ENCODE measurements around the gene SAPCD2. TPM values are rescaled to one million over a fixed set of nuclear protein-coding genes. Genes with fewer than 3 reads are reported as not detected.
"Not testable (repeated sequence)": the region's sequence is repeated elsewhere in the genome, so short reads cannot be mapped to it uniquely, and the experiment has no call there.

SAPCD2 gene
- 29.8 and 30.0 TPM in 2 replicates for total RNA-seq (2021)
- long read RNA-seq, partial matches to known transcripts = 7 of 30 reads
- long read RNA-seq, other reads (novel, unspliced or antisense) = 22 of 30 reads

- Histone ChIP-seq H2BK5ac (ENCODE audit: insufficient read length, low read length) (no peak within 1 kb of the TSS), H2BK15ac (ENCODE audit: low read depth, low read length) (no peak within 1 kb of the TSS), H2AFZ (ENCODE audit: low read length) (no peak within 1 kb of the TSS), H3K79me2 (ENCODE audit: insufficient read depth, low read length) (no peaks in the 10 kb centered on the region), H3K27me3 (ENCODE audit: insufficient read depth, low read length) (no peaks in the 10 kb centered on the region), H3K14ac (ENCODE audit: insufficient read depth, low read length) (peak within 1 kb of the TSS; percentile 64), H2BK120ac (ENCODE audit: low read depth, low read length, poor library complexity, severe bottlenecking) (no peak within 1 kb of the TSS), H3K18ac (ENCODE audit: insufficient read length, low read depth, low read length) (peak within 1 kb of the TSS; percentile 32), H3K56ac (ENCODE audit: insufficient read length, low read depth, low read length) (no peak within 1 kb of the TSS), H2AK5ac (ENCODE audit: insufficient read length, low read length) (no peak within 1 kb of the TSS), H3K9me3 (ENCODE audit: control insufficient read depth, low read depth, low read length) (no peaks in the 10 kb centered on the region), H2BK20ac (ENCODE audit: low read depth, low read length, poor library complexity, severe bottlenecking) (no peak within 1 kb of the TSS), H4K20me1 (ENCODE audit: control insufficient read depth, insufficient read depth, insufficient read length) (peaks cover 4% of the 10 kb centered on the region), H4K91ac (ENCODE audit: insufficient read length, low read depth, low read length) (no peak within 1 kb of the TSS), H3K27ac (ENCODE audit: insufficient read length, low read depth, low read length) (no peak within 1 kb of the TSS), H3K4me2 (ENCODE audit: insufficient read depth, insufficient read length, low read length) (peak within 1 kb of the TSS; percentile 35), H3K9ac (ENCODE audit: extremely low read depth, insufficient read length, low read length) (peak within 1 kb of the TSS; percentile 16), H3K4ac (ENCODE audit: low read depth, low read length) (no peak within 1 kb of the TSS; the same call in 1 of the 2 replicates), H3T11ph (ENCODE audit: low read length) (no peak within 1 kb of the TSS), H3K23ac (ENCODE audit: insufficient read length, low read depth, low read length) (no peak within 1 kb of the TSS), H3K23me2 (ENCODE audit: insufficient read length, low read depth, low read length, poor library complexity, severe bottlenecking) (no peaks in the 10 kb centered on the region), H2BK12ac (ENCODE audit: insufficient read length, low read depth, low read length) (peak within 1 kb of the TSS; percentile 25), H4K5ac (ENCODE audit: insufficient read length, low read depth, low read length) (no peak within 1 kb of the TSS), H3K4me1 (ENCODE audit: insufficient read depth, low read length) (peaks cover 7% of the 10 kb centered on the region; the same call in 1 of the 2 replicates), H3K79me1 (ENCODE audit: insufficient read depth, low read depth, low read length, poor library complexity, severe bottlenecking) (no peaks in the 10 kb centered on the region), H4K8ac (replicated peaks; ENCODE audit: insufficient read length, low read depth, low read length) (no peak within 1 kb of the TSS)
- H3K9me3 Mint-ChIP-seq = no peaks in the 10 kb centered on the region; a peak in 1 of 5 replicates
- H3K36me3 Mint-ChIP-seq (ENCODE audit: insufficient read depth in 1 of 3, low read depth in 3 of 3) = peaks cover 0 to 4% (median 3%) of the 10 kb centered on the region in 3 experiments; a peak in 4 of 7 replicates
- peaks cover 5% of the 10 kb centered on the region for H3K27me3 Mint-ChIP-seq (ENCODE audit: low read depth)
- H3K27ac Mint-ChIP-seq = peak within 1 kb of the TSS in 2 of 3 experiments; percentile 8 to 75; a peak in 1 of 7 replicates
- peak; percentile 94 for DNase-seq
- H3K4me3 Mint-ChIP-seq = peak within 1 kb of the TSS; percentile 58 to 75
- no CpG with 5 or more reads among the region's 74 CpGs for WGBS (ENCODE audit: extremely low coverage, insufficient read length, low lambda C conversion rate)
- TF ChIP-seq CTCF (conservative IDR thresholded peaks at IDR 0.05) = no peak
- peaks cover 22 to 31% of the 10 kb centered on the region in 2 experiments for H3K4me1 Mint-ChIP-seq
Measured at GRCh38 chr9:137070201-137070905, at the start of gene SAPCD2. Gene SAPCD2, minus strand, starts transcription at chr9:137070557. Its CDS starts 97 bp downstream, at chr9:137070460.

- H3K23me2 ChIP-seq (ENCODE audit: insufficient read length, low read depth, low read length, poor library complexity, severe bottlenecking); H4K8ac ChIP-seq (replicated peaks; ENCODE audit: insufficient read length, low read depth, low read length); H4K5ac ChIP-seq (ENCODE audit: insufficient read length, low read depth, low read length); H3K9me3 ChIP-seq (ENCODE audit: control insufficient read depth, low read depth, low read length); H3K36me3 Mint-ChIP-seq (ENCODE audit: insufficient read depth in 1 of 3, low read depth in 3 of 3); H3K4me2 ChIP-seq (ENCODE audit: insufficient read depth, insufficient read length, low read length); H2AK5ac ChIP-seq (ENCODE audit: insufficient read length, low read length); H2BK5ac ChIP-seq (ENCODE audit: insufficient read length, low read length); H3K79me2 ChIP-seq (ENCODE audit: insufficient read depth, low read length); H2BK20ac ChIP-seq (ENCODE audit: low read depth, low read length, poor library complexity, severe bottlenecking); H2AFZ ChIP-seq (ENCODE audit: low read length); H3K4me1 Mint-ChIP-seq; H3K56ac ChIP-seq (ENCODE audit: insufficient read length, low read depth, low read length); DNase-seq; H3K27ac ChIP-seq (ENCODE audit: insufficient read length, low read depth, low read length); H3K9ac ChIP-seq (ENCODE audit: extremely low read depth, insufficient read length, low read length); H2BK120ac ChIP-seq (ENCODE audit: low read depth, low read length, poor library complexity, severe bottlenecking); H3K14ac ChIP-seq (ENCODE audit: insufficient read depth, low read length); H3K4me1 ChIP-seq (ENCODE audit: insufficient read depth, low read length); H3K27me3 ChIP-seq (ENCODE audit: insufficient read depth, low read length); H4K91ac ChIP-seq (ENCODE audit: insufficient read length, low read depth, low read length); H3T11ph ChIP-seq (ENCODE audit: low read length); H3K4ac ChIP-seq (ENCODE audit: low read depth, low read length); H3K23ac ChIP-seq (ENCODE audit: insufficient read length, low read depth, low read length); H3K27ac Mint-ChIP-seq; H2BK12ac ChIP-seq (ENCODE audit: insufficient read length, low read depth, low read length); H2BK15ac ChIP-seq (ENCODE audit: low read depth, low read length); H3K79me1 ChIP-seq (ENCODE audit: insufficient read depth, low read depth, low read length, poor library complexity, severe bottlenecking); H3K18ac ChIP-seq (ENCODE audit: insufficient read length, low read depth, low read length); H3K4me3 Mint-ChIP-seq; H4K20me1 ChIP-seq (ENCODE audit: control insufficient read depth, insufficient read depth, insufficient read length); H3K9me3 Mint-ChIP-seq: not testable (repeated sequence)
- no CpG with 5 or more reads among the region's 12 CpGs for WGBS (ENCODE audit: extremely low coverage, insufficient read length, low lambda C conversion rate)
- H3K27me3 Mint-ChIP-seq (ENCODE audit: low read depth) = peaks cover 42% of the 10 kb centered on the region
Measured at GRCh38 chr9:137118092-137118603, 47.8 kb upstream of the SAPCD2 start.

Measured in H9 (cell line).